Measurements from ENCODE around the gene ALG14.

Gene ALG14

GRCh38 chr1:94982398-94982797 is 90.4 kb downstream of the ALG14 start:
- no peak for TF ChIP-seq CTCF (IDR thresholded peaks at IDR 0.05; ENCODE audit: borderline replicate concordance, insufficient read depth, low read depth, low read length)
- no peak overlapping the region for H3K4me3 ChIP-seq (ENCODE audit: low read depth, low read length)

GRCh38 chr1:94981575-94981973 is 91.2 kb downstream of the ALG14 start:
- H3K4me3 ChIP-seq (ENCODE audit: low read depth, low read length), result no peak overlapping the region
- TF ChIP-seq CTCF (IDR thresholded peaks at IDR 0.05; ENCODE audit: borderline replicate concordance, insufficient read depth, low read depth, low read length), result no peak

- no peak for TF ChIP-seq CTCF (IDR thresholded peaks at IDR 0.05; ENCODE audit: borderline replicate concordance, insufficient read depth, low read depth, low read length)
- no peak overlapping the region for H3K4me3 ChIP-seq (ENCODE audit: low read depth, low read length)
These were observed 91.9 kb downstream of the ALG14 start for GRCh38 chr1:94980582-94981574.

GRCh38 chr1:94979656-94980581 is 92.8 kb downstream of the ALG14 start:
- TF ChIP-seq CTCF (IDR thresholded peaks at IDR 0.05; ENCODE audit: borderline replicate concordance, insufficient read depth, low read depth, low read length), result no peak
- H3K4me3 ChIP-seq (ENCODE audit: low read depth, low read length), result no peak overlapping the region

GRCh38 chr1:94979131-94979530 is 93.6 kb downstream of the ALG14 start:
- no peak for TF ChIP-seq CTCF (IDR thresholded peaks at IDR 0.05; ENCODE audit: borderline replicate concordance, insufficient read depth, low read depth, low read length)
- H3K4me3 ChIP-seq (ENCODE audit: low read depth, low read length), result no peak overlapping the region

GRCh38 chr1:94978401-94978800 is 94.3 kb downstream of the ALG14 start:
- TF ChIP-seq CTCF (IDR thresholded peaks at IDR 0.05; ENCODE audit: borderline replicate concordance, insufficient read depth, low read depth, low read length), result no peak
- H3K4me3 ChIP-seq (ENCODE audit: low read depth, low read length), result no peak overlapping the region
